K562 treated with DMSO at 1 percent for 48 hours (cell line): ENCODE measurements around the gene CLTB. TPM values are rescaled to one million over a fixed set of nuclear protein-coding genes. Genes with fewer than 3 reads are reported as not detected.

ENCODE experiments used
- total RNA-seq: library from RNA; unstranded; fragments of 300-600 nt; gene quantifications from 2 replicates; pipeline ENCODE4 v1.2.3, GENCODE V29; 2022; ENCODE audit warnings: low replicate concordance; ENCODE audit errors: extremely low read depth

The CLTB gene
- not detected in 2 replicates for total RNA-seq

GRCh38 chr5:176415952-176416924 lies at the start of gene CLTB:
TSS of gene CLTB (minus strand) at chr5:176416539. CDS start at chr5:176416363, 176 bp downstream.

GRCh38 chr5:176447978-176448608 lies 31.8 kb upstream of the CLTB start, which contains the start of gene FAF2:
TSS of gene FAF2 (plus strand) at chr5:176448385. CDS start at chr5:176448408, 23 bp downstream.

GRCh38 chr5:176388444-176389134 lies 27.8 kb downstream of the CLTB start, which contains the start of the genes HIGD2A and NOP16:
TSS of gene HIGD2A (plus strand) at chr5:176388751. CDS start at chr5:176388820, 69 bp downstream.
TSS of gene NOP16 (minus strand) at chr5:176388598. CDS start at chr5:176388539, 59 bp downstream.

GRCh38 chr5:176365351-176366231 lies 50.7 kb downstream of the CLTB start, which contains the start of gene ARL10:
TSS of gene ARL10 (plus strand) at chr5:176365487. CDS start at chr5:176365564, 77 bp downstream.

GRCh38 chr5:176361437-176362232 lies 54.7 kb downstream of the CLTB start, which contains the start of gene KIAA1191:
TSS of gene KIAA1191 (minus strand) at chr5:176361764. CDS start at chr5:176359508, 2,256 bp downstream.

Other genes with a start within 250 kb of the CLTB start
- not detected in 2 replicates for gene SIMC1, start 178.1 kb downstream of the CLTB start, total RNA-seq
- 141 TPM in 1 of 2 replicates, not detected in the other for gene KIAA1191, start 54.8 kb downstream of the CLTB start, total RNA-seq
- not detected in 2 replicates for gene ARL10, start 51.1 kb downstream of the CLTB start, total RNA-seq
- not detected in 2 replicates for gene NOP16, start 27.9 kb downstream of the CLTB start, total RNA-seq
- not detected in 2 replicates for gene HIGD2A, start 27.8 kb downstream of the CLTB start, total RNA-seq
- not detected in 2 replicates for gene FAF2, start 31.8 kb upstream of the CLTB start, total RNA-seq
- not detected in 2 replicates for gene RNF44, start 120.9 kb upstream of the CLTB start, total RNA-seq
- gene CDHR2, start 132.8 kb upstream of the CLTB start, total RNA-seq = not detected in 2 replicates
- gene GPRIN1, start 193.6 kb upstream of the CLTB start, total RNA-seq = not detected in 2 replicates
- not detected in 2 replicates for gene SNCB, start 214.0 kb upstream of the CLTB start, total RNA-seq
- not detected in 2 replicates for gene EIF4E1B, start 214.1 kb upstream of the CLTB start, total RNA-seq
- 164 TPM in 1 of 2 replicates, not detected in the other for gene TSPAN17, start 230.9 kb upstream of the CLTB start, total RNA-seq